Body of pancreas (tissue), 4 donors: ENCODE results near the gene VPS18.

Experiments used
- POLR2A ChIP-seq, 3 donors: fragments of 450-650 bp; IDR thresholded peaks; one replicate each; pipeline ENCODE4 v1.6.1; 2016; ENCODE audit warnings: antibody characterized with exemption in 3 of 3, mild to moderate bottlenecking in 2 of 3
- TF ChIP-seq, protein P1 (sequence below), 7 experiments: fragments of 450-650 bp in 4 of 7; fragments of 200-600 bp in 3 of 7; sonication (generic) in 3 of 7; IDR thresholded peaks; one replicate each; pipeline ENCODE4 v1.5.1; 2016 to 2019; ENCODE audit warnings: antibody characterized with exemption in 7 of 7

DNA sequence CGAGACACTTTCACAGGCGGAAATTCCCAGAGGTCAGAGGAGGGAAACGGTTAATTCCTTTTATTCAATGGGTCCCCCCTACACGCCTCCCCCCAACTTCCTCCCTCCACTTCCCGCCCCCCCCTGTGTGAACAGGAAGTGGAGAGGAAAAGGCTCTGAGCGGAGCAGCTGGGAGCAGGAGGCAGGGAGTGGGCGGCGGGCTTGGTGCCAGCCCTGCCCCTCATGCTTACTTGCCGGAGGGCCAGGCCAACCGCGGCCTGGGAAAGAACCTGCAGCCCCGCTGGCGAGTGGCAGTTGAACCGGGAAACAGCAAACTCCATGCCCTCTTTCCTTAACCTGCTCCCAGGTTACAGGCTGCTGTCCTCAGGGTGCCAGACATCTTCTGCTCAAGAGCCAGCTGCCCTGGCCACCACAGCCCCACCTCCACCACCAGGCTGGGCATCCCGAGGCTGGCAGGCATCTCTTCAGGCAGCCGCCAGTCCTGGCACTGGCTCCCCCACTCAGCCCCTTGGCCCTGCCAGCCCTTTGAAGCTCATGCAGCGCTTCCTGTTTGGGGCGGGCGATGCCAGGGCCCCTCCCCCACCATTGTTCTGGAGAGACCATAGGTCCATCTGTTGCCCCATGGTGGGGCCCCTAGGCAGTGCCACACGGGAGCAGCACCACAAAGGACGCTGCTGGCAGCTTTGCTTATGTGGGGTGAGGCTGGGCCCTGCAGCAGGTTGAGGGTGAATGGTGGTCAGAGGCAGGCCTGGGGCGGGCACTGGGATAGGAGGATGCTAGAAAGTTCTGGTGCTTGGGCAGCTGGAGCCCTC is 12.9 kb downstream of the VPS18 start:
- no peak for TF ChIP-seq POLR2A (IDR thresholded peaks at IDR 0.05)
- TF ChIP-seq, protein P1, sequence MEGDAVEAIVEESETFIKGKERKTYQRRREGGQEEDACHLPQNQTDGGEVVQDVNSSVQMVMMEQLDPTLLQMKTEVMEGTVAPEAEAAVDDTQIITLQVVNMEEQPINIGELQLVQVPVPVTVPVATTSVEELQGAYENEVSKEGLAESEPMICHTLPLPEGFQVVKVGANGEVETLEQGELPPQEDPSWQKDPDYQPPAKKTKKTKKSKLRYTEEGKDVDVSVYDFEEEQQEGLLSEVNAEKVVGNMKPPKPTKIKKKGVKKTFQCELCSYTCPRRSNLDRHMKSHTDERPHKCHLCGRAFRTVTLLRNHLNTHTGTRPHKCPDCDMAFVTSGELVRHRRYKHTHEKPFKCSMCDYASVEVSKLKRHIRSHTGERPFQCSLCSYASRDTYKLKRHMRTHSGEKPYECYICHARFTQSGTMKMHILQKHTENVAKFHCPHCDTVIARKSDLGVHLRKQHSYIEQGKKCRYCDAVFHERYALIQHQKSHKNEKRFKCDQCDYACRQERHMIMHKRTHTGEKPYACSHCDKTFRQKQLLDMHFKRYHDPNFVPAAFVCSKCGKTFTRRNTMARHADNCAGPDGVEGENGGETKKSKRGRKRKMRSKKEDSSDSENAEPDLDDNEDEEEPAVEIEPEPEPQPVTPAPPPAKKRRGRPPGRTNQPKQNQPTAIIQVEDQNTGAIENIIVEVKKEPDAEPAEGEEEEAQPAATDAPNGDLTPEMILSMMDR (IDR thresholded peaks at IDR 0.05) = no peak
